22Rv1 (cell line): ENCODE data around the gene RPS29.

Source experiments
- ZFX ChIP-seq: fragments of 450-650 bp; IDR thresholded peaks from 2 replicates; pipeline ENCODE4 v1.6.1; 2017; ENCODE audit warnings: antibody characterized with exemption, borderline replicate concordance
- TF ChIP-seq, protein P1 (sequence below): fragments of 450-650 bp; IDR thresholded peaks from 2 replicates; pipeline ENCODE4 v1.5.1; 2017; ENCODE audit warnings: mild to moderate bottlenecking

DNA sequence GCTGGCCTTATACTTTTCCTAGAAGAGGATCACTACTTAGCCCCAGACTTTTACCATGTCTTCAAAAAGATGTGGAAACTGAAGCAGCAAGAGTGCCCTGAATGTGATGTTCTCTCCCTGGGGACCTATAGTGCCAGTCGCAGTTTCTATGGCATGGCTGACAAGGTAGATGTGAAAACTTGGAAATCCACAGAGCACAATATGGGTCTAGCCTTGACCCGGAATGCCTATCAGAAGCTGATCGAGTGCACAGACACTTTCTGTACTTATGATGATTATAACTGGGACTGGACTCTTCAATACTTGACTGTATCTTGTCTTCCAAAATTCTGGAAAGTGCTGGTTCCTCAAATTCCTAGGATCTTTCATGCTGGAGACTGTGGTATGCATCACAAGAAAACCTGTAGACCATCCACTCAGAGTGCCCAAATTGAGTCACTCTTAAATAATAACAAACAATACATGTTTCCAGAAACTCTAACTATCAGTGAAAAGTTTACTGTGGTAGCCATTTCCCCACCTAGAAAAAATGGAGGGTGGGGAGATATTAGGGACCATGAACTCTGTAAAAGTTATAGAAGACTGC is 35.9 kb upstream of the RPS29 start:
- TF ChIP-seq, protein P1, sequence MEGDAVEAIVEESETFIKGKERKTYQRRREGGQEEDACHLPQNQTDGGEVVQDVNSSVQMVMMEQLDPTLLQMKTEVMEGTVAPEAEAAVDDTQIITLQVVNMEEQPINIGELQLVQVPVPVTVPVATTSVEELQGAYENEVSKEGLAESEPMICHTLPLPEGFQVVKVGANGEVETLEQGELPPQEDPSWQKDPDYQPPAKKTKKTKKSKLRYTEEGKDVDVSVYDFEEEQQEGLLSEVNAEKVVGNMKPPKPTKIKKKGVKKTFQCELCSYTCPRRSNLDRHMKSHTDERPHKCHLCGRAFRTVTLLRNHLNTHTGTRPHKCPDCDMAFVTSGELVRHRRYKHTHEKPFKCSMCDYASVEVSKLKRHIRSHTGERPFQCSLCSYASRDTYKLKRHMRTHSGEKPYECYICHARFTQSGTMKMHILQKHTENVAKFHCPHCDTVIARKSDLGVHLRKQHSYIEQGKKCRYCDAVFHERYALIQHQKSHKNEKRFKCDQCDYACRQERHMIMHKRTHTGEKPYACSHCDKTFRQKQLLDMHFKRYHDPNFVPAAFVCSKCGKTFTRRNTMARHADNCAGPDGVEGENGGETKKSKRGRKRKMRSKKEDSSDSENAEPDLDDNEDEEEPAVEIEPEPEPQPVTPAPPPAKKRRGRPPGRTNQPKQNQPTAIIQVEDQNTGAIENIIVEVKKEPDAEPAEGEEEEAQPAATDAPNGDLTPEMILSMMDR, result no peak
- no peak for TF ChIP-seq ZFX
